Embryonic facial prominence (tissue), 1 donor: ENCODE measurements around the gene TSPAN9.

Source experiments
- DNase-seq: peaks from one replicate; pipeline ENCODE4 v3.0.0-alpha.2; 2016; ENCODE audit errors: extremely low spot score

Gene TSPAN9

GRCh38 chr12:3205742-3206519 is 128.8 kb downstream of the TSPAN9 start:
- no peak for DNase-seq

DNA sequence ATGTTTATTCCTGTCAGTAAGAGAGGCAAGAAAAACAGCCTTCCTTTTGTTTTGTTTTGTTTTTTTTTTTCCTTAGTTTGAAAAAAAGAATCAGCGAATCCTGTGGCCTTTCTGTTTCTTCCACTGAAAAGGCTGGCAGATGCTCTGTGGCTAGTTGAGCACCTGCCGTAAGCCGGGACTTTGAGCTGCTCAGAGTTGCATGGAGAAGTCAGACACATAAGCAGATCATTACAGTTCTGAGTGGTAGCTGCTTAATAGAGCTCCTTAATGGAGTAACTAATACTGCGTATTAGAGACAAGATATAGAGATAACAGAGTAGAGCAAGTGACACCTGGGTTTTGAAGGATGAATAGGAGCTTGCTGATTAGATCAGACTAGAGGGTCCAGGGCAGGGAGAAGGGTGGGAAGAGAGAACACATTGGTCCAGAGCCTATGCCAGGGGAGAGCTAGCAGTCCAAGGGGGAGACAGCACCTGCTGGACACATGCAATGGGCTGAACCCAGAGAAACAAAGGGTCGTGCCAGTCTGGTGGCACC is 129.4 kb downstream of the TSPAN9 start:
- no peak for DNase-seq

DNA sequence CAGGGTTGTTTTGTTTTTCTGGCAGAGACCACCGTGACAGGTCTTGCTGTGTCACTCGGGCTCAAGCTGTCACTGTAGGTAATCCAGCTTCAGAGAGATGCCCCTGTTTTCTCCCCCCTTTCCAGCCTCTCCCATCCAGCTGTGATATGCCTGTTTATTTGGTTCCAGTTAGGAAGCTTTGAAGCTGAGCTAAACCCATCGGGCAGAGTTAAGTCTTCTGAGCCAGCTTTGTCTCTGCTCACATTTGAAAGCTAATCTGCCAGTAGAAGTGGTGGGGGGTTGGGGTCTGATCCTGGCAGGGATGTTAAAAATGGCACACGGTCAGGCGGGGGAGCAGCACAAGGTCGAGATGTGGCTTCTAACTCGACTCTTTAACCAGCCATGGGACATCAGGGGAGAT is 130.0 kb downstream of the TSPAN9 start:
- DNase-seq = no peak

- DNase-seq = no peak
Measured at GRCh38 chr12:3207858-3208257, 130.7 kb downstream of the TSPAN9 start.

DNA sequence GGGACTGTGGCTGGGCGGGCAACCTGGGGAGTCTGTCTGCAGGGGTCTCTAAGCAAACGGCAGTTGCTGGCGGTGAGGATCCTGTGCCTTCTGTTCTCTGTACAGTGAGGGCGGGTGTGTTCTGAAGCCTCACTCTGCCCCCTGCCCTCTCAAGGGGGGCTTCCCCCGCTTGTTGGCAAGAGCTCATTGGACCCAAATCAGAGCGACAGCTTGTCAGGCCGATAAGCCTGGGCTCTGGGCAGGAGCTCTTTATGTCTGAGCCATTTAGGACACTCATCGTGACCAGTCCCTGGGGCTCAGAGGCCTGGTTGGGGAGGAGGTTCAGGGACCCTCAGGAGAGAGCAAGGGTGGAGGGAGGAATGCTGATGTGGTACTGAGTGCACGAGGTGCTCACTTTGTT is 136.0 kb downstream of the TSPAN9 start:
- no peak for DNase-seq

GRCh38 chr12:3213768-3214167 is 136.6 kb downstream of the TSPAN9 start:
- DNase-seq = no peak

GRCh38 chr12:3214526-3215365 is 137.6 kb downstream of the TSPAN9 start:
- DNase-seq = no peak

- DNase-seq = no peak
Measured at GRCh38 chr12:3215410-3215975, 138.3 kb downstream of the TSPAN9 start.

DNA sequence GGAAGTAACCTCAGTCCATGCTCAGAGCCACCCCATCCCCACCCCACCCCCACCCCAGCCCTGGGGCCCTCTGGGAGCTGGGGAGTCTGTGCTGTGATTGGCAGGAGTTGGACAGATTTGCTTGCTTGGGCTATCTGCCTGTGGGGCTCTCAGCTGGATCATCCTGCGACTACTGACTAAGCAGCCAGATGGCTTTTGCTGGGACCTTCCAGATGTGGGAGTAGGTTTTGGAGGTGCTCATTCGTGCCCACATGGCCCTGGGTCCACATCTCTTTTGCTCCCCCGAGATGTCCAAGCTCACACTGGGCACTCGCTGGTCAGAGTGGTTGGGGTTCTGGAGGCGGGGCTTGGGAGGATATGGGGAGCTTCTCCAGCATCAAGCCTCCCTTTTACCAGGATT is 138.9 kb downstream of the TSPAN9 start:
- DNase-seq = no peak

DNA sequence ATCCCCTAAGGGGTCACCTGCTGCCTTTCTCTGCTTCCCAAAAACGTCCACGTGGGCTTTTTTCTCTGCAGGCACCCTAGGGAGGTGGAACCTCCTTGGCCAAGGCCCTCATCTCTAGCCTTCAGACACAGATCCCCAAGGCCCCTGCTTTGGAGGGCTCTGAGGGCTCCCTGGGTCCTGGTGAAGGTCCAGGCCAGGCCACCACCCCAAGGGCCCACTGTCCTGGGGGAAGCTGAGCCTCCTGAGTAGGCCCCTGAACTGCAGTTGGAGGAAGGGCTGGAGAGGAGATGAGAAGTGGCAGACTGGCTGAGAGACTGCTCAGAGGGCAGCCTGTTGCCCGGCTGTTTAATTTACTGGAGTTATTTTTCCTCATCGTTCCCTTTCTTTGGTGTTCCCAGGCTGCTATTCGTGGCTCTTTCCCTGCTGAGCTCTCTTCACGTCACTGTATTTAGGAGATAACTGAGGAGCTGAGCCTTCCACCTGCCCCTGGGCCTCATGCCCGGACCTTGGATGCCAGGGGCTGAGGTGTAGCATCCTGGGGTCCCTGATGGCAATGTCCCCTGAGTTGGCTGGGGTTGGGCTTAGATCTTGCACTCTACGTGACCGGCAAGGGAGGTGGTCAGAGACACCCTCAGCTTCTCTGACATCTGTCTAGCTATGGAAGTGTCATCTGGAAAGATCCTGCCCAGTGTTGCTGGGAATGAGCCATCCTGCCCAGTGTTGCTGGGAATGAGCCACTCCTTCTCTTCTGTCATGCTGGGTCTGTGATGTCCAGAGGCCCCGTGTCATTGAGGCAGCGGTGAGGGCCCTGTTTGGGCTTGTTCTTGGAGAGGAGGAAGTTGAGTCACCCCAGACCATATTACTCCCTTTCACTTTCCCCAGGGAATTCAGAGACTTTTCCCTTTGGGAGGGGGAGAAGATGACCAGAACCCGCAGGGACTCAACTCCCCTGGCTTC is 139.8 kb downstream of the TSPAN9 start:
- no peak for DNase-seq

- no peak for DNase-seq
Measured at GRCh38 chr12:3217683-3218079, 140.5 kb downstream of the TSPAN9 start.

- DNase-seq = no peak
Measured at GRCh38 chr12:3218228-3219171, 141.3 kb downstream of the TSPAN9 start.

GRCh38 chr12:3219233-3219632 is 142.1 kb downstream of the TSPAN9 start:
- no peak for DNase-seq

DNA sequence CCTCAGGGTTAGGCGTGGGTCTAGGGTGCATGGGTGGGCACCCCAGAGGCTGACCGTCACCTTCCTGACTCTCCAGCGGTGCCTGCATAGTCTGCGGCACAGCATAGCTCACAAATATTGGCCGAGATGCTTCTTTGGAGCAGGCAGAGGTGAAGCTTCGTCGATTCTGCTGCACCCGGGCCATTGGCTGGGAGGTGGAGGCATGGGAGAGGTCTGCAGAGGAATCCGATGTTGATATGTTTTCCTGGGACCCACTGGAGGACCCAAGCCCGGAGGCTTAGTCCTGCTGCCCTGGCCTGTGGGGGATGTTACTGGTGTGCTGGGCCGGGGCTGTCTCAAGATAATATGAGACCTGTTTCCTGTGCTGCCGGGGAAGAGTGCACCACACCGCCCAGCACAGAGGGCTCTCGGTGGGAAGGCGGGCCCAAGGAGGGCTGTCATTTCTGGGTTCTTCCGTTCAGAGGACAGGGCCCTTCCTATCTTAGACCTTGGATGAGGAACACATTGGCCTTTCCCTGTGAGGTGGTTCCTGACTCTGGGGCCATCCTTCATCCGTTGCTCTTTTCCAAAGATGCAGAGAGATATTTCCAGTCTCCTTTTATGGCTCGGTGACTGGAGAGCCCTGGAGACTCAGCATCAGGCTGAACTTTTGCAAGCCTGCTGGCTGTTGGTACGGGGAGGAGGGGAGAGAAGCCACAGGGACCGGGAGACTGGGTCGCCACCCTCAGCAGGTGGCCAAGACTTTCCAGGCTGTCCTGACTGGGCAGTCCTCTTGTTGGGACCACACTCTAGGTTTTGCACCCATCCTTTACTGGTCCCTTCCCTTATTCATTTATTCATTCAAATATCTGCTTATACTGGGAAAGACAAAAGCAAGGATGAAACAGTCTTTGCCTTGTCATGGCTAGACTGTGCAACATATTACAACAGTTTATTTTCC is 143.5 kb downstream of the TSPAN9 start:
- no peak for DNase-seq

- DNase-seq = no peak
Measured at GRCh38 chr12:3222306-3222705, 145.1 kb downstream of the TSPAN9 start.

GRCh38 chr12:3222979-3223378 is 145.8 kb downstream of the TSPAN9 start:
- DNase-seq = no peak

GRCh38 chr12:3223601-3224529 is 146.7 kb downstream of the TSPAN9 start:
- DNase-seq = no peak

GRCh38 chr12:3224530-3224903 is 147.3 kb downstream of the TSPAN9 start:
- no peak for DNase-seq
